GM12874 (cell line): ENCODE data around the gene TRIM36.

Experiments used
- CTCF ChIP-seq: IDR thresholded peaks from 2 replicates; pipeline ENCODE4 v1.5.1; 2011; ENCODE audit warnings: low read depth, mild to moderate bottlenecking, control low read depth, low read length, moderate library complexity; ENCODE audit not compliant: insufficient read depth

TRIM36 gene

DNA sequence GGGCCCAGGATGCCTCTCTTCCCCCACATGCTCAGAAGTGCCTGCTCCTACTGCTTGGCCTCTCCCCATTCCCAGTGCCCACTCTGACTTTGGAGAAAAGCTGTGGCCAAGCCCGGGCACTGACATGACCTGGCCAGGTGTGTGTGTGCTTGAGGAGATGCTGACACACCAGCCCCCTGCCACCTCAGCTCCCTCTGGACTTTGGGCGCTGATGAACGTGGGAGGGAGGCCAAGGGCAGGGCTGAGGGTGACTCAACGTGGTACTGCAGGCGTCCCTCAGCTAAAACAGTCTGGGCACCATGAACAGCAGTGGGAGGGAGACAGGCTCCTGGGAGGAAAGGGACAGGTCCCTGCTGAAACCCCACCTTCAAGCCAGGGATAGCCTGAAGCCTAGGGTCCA lies 3.9 kb downstream of the TRIM36 start:
- no peak for TF ChIP-seq CTCF

GRCh38 chr5:115160975-115161475 lies 8.7 kb downstream of the TRIM36 start:
- no peak for TF ChIP-seq CTCF

DNA sequence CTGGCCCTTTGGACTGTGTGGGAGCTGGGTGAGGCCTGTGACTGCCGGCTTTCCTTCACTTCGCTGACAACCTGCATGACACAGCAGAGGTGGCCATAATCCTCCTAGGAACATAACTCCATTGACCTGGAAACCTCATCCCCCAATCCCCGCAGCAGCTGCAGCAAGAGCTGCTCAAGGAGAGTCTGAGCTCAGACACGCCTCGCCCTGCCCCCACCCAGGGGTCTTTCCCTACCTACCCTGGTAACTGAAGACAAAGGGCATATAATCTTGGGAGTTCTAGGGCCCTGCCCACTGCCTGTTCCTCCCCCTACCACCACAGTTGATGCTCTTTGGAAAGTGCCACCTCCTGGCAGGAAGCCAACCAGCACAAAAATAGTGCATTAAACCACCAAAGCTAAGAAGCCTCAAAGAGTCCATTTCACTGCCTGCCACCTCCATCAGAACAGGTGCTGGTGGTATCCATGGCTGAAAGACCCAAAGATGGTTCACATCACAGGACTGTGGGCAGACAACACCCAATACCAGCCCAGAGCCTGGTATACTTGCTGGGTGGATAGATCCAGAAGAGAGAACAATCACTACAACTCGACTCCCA lies 18.4 kb downstream of the TRIM36 start:
- no peak for TF ChIP-seq CTCF

DNA sequence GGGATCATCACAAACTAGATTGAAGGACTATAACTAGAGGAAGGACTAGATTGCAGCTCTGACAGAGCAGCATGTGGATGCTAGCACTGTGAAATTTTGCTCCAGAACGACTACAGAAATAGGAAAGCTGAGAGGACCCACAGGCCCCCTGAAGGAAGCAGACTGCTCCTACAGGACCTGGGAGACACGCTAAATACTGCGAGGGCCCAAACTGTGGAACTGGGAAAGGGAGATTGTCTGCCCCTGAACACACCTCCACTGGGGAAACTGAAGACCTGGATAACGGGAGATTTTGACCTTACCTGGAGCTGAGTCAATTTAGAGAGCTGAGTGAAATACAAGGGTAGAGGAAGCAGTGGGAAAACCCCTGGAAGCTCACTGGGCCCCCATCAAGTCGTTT lies 19.2 kb downstream of the TRIM36 start:
- TF ChIP-seq CTCF: no peak

GRCh38 chr5:115147052-115147451 lies 22.7 kb downstream of the TRIM36 start:
- no peak for TF ChIP-seq CTCF

DNA sequence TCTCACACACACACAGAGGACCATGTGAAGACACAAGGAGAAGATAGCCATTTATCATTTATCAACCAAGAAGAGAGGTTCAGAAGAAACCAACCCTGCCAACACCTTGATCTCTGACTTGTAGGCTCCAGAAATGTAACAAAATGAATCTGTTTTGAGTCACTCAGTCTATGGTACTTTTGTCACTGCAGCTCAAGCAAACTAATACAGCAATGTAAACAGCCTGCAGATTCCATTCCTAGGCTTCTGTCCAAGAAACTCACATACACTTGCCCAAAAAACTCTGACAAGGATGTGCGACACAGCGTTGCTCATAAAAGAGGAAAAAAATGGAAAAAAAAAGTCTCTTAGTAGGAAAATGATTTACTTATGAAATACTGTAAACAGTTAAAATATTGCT lies 33.4 kb downstream of the TRIM36 start:
- TF ChIP-seq CTCF: no peak

- no peak for TF ChIP-seq CTCF
Observed at GRCh38 chr5:115132465-115132864, 37.2 kb downstream of the TRIM36 start.
